Activated gamma-delta T cell treated with Interleukin-2 at 50 U/mL for 16 hours (primary cell): ENCODE results near the gene PTPRC.
A peak's percentile ranks its signal among the peaks of the same experiment; 100 is the strongest.

Experiments
- DNase-seq: peaks from one replicate; pipeline ENCODE4 v3.0.0-alpha.2; 2020

PTPRC gene

DNA sequence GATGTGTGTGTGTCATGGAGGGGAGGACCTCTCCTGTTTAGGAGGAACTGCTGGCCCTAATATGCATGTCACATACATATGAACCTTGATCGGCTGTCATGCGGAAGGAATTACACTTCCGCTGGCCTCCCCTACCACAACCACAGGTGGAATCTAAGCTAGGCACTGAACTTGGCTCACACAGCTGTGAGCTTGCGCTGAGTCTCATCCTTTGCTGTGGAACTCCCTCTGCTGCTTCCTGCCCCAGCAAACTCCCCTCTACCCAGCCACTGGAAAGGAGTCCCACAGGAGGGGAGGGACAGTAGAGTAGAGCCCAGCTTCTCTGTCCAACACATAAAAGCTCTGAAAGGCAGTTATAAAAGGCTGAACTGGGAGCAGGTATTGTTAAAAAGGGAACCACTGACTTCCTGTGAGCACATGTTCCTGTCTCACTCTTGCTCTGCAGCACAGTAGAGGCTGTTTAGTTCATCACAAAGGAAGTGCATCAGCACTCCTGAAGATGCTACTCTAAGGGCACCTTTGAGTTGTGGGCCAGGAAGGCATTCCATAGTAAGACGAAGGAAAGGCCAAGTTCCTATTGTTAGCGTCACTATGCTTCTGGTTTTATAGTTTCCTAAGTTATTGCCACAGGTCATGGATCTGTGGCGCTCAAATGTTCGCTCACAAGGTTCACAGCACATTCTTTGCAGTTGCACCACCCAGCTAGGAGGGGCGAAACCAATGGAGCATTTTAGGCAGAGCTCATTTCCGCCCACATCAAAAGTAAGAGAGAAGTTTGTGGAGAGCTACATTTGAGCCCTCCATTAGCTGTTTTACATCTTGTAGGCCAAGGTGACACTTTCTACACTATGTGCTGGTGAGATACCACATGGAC is 17.7 kb upstream of the PTPRC start:
- DNase-seq, result peak; percentile 63

DNA sequence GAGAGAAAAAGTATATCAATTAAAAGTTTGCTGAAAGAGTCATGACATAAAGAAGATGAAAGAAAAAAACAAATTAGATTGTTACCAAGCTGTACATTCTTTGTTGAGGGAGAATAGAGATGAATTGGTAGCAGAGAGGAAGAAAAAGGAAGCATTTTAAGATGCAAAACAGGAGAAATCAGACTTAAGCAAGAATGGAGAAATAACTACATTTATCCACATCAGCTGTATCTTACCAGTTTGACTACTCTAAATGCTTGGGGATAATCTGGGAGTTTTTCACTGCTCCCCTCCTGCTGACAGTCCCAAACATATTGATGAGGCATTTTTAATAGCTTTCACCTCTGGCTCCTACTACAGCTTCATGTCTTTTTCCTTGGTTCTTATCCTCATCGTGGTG is 16.8 kb upstream of the PTPRC start:
- DNase-seq, result no peak

DNA sequence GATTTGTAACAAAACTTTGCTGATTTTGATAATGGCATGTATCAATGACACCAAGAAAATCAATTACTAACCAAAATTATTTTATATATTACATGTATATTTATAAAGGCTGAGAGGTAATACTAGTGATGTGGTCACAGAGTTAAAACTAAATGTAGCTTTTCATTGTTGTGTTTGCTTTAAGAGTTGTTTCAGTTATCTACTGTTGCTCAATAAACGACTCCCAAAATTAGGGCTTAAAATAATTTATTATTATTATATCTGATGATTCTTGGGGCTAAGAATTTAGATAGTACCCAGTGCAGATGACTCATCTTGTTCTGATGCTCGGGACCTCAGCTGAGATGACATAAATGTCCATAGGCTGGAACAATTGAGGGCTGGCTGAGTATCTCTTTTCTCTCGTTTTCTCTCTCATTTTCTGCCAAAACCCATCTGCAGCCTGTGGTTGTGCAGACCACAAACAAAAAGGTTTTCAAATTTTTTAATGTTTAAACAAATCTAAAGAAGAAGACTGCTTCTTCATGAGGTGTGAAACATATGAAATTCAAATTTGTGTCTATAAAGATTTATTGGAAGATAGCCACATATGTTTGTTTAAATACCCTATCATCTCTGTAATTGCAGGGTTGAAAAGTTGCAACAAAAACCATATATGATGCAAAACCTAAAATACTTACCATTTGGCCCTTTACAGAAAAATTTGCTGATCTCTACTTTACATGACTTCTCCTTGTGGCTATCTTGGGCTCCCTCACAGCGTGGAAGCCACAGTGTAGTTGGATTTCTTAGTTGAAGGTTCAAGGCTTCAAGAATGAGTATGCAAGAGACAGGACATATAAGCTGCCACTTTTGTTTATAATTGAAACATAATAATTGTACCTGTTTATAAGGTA is 14.8 kb upstream of the PTPRC start:
- no peak for DNase-seq

DNA sequence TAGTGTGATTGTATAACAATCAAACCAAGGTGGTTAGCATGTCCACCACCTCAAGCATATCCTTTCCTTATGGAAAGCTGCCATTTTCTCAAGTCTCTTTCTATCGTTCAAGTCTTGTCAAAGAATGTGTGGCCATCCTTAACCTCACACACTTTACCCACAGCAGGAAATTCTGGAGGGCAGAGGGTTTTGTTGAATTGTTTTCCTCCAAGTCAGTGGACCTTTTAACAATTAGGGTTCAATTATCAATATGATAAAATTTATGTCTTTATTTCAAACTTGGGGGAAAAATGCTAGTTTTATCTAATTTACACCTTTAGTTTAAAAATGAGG is 14.2 kb upstream of the PTPRC start:
- no peak for DNase-seq

DNA sequence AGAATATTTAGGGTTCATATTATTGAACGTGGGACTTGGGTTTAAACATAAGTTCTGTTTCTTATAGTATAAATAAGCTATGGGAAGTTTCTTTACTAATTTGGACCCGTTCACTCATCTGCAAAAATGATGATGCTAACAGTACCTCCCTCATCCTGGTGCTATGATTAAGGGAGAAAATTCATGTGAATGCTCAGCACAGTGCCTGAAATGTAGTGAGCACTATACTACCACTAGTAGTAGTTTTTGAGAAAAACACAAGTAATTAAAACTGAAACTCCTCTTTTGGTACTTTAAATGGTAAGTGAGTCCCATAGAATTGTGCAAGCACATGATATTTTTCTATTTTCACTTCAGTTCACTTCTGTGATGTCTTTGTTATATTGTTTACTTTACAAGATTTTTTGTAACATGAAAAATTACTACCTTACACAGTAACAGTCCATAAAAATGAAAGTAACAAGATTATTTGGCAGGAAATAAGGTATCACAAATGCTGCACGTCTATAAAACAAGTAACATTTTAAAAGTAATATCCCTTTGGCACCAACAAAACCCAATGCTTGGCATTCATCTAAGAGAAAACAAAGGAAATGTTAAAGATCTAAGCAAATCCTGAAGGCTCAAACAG is 11.3 kb upstream of the PTPRC start:
- no peak for DNase-seq

DNA sequence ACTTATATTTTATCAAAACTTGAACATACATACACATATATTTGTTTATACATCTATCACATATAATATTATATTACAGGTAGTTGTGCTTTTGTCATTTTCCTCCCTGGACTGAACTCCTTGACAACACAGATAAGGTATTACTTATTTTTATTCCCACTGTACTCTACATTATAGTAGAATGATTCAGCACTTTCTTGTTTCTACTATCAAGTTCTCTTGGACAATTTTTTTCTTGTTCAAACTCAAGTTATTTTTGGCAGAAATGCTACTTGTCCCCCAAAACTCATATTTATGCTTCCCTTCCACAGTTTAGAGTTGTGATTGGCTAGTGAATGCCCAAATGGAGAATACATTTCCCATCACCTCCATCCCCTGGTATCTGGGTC is 10.8 kb upstream of the PTPRC start:
- no peak for DNase-seq

DNA sequence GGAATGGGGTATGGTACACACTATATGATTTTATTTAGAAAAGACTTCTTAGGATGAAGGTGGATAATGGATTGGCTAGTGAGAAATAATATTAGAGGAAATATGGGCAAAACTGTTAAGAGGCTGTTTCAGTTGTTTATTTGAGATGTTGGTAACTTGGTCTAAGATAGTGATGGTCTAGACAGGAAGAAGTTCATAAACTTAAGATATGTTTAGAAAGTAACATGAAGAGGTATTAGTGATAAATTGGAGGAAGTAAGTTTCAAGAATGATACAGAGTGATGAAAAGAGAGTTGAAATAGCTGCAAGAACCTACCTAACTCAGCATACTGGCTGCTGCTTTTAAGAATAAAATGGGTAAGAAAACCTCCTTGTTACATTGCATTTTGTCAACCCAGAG is 9.2 kb upstream of the PTPRC start:
- no peak for DNase-seq

DNA sequence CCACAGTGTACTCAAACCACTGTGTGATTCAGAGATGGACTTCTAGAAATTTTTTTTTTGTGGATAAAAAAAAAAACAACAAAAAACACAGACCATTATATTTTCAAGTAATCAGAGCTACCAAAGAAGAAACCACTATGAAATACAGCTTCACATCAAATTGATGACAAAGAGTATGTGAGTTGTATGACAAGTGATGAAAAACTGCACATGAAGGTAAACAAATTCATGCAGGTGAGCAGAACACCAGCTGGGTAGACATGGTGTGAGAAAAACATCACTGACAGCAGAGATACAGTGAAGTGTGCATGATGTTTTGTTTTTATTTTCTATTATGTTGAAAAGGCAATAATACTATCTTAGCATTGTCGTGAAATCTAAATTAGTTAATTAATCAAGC is 8.0 kb upstream of the PTPRC start:
- no peak for DNase-seq

DNA sequence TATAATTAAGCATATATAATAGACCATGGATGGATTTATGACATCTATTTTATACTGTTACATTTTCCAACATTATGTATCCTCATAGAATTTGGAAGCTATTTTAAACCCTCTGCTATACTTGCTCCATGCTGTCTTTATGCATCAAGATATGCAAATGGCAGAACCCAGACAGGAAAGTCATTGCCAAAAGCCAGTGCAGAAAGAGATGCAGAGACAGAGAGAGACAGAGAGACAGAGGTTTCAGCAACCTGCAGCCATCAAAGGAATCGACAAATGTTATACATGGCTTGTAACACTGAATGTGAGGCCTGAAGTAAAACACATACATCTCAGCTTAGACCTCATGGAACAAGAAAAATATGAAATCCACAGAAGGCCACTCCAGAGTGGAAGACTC is 7.5 kb upstream of the PTPRC start:
- DNase-seq, result no peak

DNA sequence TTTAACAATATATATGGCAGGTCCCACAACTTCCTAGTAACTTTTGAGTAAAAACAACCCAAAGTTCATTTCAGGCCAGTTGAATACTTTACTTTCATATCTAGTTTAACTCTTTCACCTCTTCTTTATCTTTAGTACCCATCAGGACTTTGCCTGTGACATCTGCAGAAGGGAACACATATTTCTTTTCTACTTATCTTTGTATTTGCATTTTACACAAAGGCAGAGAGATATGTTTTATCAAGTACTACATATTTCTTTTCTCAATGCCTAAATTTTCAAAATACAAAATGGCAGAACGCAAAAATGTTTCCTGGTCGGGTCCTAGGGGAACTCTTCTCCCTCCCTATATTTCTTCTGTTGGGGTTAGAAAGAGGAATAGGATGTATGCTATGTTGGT is 6.8 kb upstream of the PTPRC start:
- DNase-seq, result no peak

DNA sequence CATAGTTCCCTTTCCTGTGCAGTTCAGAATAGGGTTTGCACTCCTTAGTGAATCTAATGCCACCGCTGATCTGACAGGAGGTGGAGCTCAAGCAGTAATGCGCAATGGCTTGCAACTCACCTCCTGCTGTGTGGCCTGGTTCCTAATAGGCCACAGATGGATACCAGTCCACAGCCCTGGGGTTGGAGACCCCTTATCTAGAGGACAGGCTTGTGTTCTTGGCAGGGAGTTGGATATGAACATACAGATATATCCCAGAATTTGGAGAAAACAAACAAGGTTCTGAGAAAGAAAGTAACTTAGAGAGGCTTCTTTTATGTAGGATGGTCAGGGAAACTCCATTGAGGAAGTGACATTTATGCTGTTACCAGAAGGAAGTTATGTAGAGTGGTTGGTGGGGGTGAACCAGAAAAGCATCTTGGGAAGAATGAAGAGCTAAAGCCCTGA is 5.1 kb upstream of the PTPRC start:
- no peak for DNase-seq

DNA sequence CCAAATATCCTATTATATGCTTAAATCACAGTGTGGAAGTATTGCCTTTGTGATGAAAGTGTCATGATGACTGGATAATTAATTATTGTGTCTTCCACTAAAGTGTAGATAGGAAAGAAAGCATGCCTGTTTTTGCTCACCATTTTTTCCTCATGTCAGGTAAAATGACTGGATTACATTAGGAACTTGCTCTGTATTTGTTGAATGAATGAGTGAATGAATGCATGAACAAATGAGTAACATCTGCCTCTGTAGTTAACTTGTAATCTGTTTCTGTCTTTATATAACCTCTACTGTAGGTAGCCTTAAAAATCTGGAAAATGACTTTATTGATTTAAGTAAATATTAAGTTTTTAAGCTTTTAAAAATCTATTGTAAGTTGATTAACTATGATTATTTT is 2.9 kb upstream of the PTPRC start:
- no peak for DNase-seq

DNA sequence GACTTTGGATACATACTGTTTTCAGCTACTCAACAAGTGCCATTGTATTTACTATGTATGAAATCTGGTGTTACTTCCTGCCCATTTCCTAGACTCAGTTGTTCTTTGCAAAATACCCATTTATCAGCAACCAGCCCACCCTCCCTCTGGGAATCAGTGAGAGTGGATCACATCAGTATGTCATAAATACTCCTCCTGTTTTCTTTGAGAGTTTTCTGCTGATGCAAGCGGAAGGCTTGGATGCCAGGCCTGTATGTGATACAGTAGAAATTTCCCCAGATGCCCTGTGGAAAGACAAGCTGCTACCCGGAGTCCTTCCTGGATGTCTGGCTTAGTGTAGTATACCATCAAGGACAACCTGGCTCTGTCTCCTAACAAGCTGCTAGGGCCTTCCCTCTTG is 2.4 kb upstream of the PTPRC start:
- no peak for DNase-seq

DNA sequence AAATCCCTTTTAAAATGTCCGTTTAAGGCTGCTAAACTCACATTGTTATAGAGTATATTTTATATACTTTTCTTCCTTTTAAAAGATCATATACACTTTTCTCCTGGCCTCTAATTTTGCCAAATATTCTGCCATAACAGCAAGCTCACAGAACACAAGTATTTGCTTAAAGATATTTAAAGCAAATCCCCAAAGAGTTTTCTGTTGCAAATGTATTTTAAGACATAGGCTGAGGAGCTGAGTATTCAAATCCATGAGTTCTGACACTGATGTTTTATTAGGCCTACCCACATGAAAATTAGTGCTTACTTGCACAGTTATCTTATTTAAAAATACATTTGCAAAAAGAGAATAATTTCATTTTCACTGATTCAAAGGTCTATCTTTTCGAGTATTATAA is 1.7 kb upstream of the PTPRC start:
- DNase-seq, result no peak

DNA sequence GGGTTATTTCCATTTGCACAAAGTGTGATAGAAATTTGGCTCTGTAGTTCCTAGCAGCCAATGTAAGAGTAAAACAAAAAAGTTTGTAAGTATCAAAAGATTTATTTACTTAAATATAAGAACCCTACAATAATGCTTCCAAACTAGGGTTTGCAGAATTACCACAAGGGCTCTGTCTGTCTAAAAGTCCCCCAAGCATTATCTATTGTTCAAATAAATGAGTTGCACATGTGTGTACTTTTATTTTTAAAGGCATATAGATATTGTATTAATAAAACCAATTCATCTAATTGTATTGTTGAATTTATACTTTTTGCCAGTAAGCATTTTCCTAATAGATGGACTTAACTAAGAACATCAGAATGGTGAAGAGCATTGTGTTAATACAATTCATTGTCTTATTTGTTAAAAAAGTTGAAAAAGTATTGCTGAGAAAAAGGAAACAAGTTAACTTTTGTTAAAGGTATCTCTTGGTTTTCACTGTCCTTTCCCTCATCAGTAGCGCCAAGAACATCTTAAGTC is 863 bp upstream of the PTPRC start:
- DNase-seq, result no peak

DNA sequence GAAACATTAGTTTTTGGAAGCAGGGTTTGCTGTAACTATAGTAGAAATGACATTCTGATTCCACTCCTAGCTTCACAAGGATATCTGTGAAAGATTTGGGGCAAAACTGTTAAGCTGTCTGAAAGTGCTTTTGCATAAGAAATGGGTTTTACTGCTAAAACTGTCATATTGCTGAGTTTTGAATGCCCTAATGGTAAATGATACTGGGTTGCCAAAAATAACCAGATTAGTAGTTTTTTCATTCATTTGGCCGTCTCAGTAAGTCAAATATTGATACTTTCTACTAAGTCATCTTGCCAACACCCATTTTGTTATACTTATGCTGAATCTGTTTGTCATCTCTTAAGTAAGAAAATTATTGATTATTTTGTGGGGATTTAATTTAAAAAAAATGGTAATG is 399 bp upstream of the PTPRC start:
- no peak for DNase-seq

DNA sequence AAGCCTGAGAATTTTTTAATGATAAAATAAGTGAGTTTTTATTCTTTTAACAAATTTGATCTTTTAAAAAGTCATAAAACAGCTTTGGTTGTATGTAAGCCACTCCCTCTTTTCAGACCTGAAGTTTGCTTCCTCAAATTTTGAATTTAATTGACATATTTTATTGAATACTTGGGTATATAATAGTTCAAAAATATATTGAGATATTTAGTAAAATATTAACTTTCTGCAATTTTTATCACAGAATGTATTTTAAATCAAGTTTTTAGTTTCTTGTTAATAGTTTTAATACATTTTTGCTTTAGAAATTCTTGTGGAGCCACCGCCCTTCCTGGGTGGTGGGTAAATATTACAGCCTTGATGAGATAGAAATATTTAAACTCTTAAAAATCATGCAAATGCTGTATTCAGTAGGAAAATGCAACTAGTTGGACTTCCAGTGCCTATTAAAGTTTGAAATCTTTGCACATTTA is 867 bp downstream of the PTPRC start:
- DNase-seq, result no peak

DNA sequence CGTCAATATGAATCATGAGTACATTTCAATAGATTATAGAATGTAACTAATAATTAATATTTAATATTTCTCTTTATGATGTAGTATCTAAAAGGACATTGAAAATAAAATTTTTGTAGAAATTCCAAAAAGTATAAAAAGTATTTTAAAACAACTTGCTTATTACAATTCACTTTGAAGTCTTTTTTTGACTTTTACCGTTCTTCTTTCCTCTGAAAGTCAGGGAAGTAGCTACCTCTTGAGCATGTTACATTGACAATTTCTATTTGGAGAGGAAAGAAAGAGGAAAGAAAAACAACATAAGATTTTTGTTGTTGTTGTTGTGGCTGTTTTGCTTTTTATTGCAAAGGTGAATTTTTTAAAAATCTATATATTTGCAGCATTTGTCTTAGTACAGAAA is 1.3 kb downstream of the PTPRC start:
- DNase-seq, result no peak

DNA sequence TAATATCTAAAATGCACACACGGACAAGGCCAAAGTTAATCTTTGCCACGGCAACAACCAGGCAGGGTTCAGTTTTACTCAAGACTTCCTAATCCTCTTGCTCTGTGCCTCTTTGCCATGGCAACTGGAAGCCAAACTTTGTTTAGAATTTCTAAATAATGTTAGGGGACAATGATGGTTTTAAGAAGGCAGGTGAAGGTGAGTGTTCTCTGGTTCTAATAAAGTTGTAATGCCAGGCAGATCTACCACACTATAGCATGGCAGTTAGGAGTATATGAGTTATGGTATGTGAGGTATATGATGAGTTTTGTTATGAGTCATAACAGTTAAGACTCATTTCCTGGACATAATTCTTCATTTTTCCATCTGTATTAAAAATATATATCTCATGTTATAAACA is 2.7 kb downstream of the PTPRC start:
- DNase-seq, result no peak

DNA sequence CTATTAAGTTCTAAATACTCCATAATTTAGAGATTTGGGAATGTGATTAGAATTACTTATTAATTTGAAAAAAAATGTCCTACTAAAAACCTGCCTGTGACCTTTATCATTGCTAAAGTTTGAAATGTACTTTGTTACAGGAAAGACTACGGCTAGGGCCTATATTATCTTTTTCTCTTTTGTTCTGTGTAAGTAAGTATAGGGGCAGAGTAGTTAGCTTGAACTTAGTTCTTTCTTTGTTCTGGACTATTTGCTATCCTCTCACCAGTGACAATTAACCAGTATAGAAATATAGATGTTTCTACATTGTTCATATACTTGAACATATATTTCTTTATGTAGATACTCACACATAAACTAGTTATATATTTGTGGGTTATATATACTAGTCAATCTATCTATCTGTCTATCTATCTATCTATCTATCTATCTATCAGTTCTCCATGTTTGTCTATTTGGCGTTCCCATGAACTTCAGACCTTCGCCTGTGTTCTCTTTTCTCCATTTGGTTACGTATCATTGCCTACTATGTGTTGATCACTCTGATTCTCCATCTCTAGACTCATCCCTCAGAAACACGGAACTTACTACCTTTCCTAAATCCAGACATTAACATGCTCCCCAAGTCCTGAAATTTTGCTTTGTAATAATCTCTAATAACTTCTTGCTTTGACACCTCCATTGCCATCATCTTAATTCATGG is 3.3 kb downstream of the PTPRC start:
- DNase-seq, result no peak

DNA sequence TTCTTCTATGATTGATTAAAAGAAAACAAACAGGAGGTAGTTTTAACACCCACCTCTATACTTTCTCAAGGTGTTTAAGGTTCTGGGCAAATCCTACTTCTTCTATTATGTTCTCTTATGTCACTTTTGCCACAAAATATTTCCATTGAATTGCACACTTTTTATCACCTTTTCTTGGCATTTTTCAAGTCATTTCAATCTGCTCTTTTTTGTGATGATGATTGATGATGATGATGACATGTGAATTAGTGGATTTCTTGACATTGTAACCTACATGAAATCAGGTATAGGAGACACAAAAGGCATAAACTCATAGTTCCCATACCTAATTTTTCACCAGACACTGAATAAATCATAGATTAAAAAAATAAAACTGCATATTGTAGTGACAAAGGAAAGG is 4.1 kb downstream of the PTPRC start:
- DNase-seq, result no peak

DNA sequence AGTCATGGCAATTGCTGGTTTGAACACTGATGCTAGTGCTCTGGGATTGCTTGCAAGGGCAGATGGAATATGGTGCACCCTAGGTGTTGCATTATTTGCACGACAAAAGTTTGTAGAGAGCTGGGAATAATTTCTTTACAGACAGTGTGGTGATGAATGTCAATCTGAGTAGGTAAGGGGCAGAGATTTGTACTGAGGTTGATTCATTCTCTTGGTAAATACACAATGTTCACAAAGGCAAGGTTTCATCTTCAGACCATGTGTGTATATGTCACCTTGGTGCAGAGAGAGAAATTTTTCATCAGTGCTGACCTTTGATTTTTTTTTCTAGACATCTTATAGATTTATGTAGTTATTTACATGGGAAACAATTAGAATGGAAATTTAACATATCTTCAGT is 5.0 kb downstream of the PTPRC start:
- no peak for DNase-seq

DNA sequence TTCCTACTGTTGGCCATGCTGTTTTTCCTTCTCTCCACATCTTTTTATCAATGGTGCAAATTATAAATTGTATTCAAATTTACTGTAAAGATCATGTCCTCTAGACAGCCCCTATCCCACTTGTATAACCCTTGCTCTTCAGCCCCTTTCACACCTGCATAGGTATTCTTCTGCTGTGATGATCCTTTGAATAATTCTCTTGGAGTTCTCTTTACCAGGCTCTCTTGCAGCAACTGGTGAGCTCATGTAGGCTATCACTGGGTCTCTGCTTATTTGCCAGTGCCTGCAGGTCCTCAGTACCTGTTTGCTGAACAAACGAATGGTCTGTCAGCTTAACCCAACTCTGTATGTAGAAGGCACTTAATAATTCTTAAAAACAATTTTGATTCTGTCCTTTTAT is 8.2 kb downstream of the PTPRC start:
- no peak for DNase-seq
